Small intestine (tissue), 7 donors: ENCODE measurements around the gene SUGCT. TPM values are rescaled to one million over a fixed set of nuclear protein-coding genes. Genes with fewer than 3 reads are reported as not detected.

Experiments used
- DNase-seq, 2 donors: peaks; one replicate each; pipeline versions ENCODE4 v3.0.0 to v3.0.0-alpha.2; 2013
- FAIRE-seq: peaks from 2 replicates; lab custom pipeline; 2012; peaks lifted over from hg19 to GRCh38; lab: Jason Lieb, UNC
- H3K27ac ChIP-seq, 3 donors: one replicate each; pipeline ENCODE4 v1.5.1; 2013; ENCODE audit warnings: low read length in 2 of 3, mild to moderate bottlenecking in 2 of 3, control low read depth in 1 of 3, inconsistent platforms in 1 of 3, low read depth in 1 of 3, moderate library complexity in 1 of 3
- H3K27me3 ChIP-seq, 3 donors: one replicate each; pipeline ENCODE4 v1.6.1; 2013; ENCODE audit warnings: low read length in 3 of 3, inconsistent platforms in 1 of 3; ENCODE audit not compliant: control insufficient read depth in 3 of 3, insufficient read depth in 3 of 3
- H3K36me3 ChIP-seq, 3 donors: one replicate each; pipeline ENCODE4 v1.6.1; 2013; ENCODE audit warnings: low read length in 3 of 3, inconsistent platforms in 1 of 3, low read depth in 1 of 3, mild to moderate bottlenecking in 1 of 3, moderate library complexity in 1 of 3; ENCODE audit not compliant: control insufficient read depth in 3 of 3, insufficient read depth in 2 of 3
- H3K4me1 ChIP-seq, 3 donors: one replicate each; pipeline ENCODE4 v1.6.1; 2013; ENCODE audit warnings: low read length in 2 of 3, inconsistent platforms in 1 of 3, low read depth in 1 of 3, mild to moderate bottlenecking in 1 of 3, moderate library complexity in 1 of 3; ENCODE audit not compliant: control insufficient read depth in 3 of 3, insufficient read depth in 2 of 3
- H3K4me3 ChIP-seq, 3 donors: one replicate each; pipeline ENCODE4 v1.5.1; 2013; ENCODE audit warnings: low read length in 3 of 3, control low read depth in 1 of 3, inconsistent platforms in 1 of 3, low read depth in 1 of 3, mild to moderate bottlenecking in 1 of 3, moderate library complexity in 1 of 3
- H3K9me3 ChIP-seq, 2 donors: one replicate each; pipeline ENCODE4 v1.6.1; 2013; ENCODE audit warnings: low read depth in 1 of 2, low read length in 1 of 2; ENCODE audit not compliant: control insufficient read depth in 2 of 2, insufficient read depth in 1 of 2
- WGBS, 3 donors: extraction: QIAGEN DNeasy Blood & Tissue Kit; methylation state at CpG; one replicate each; pipeline ENCODE4 v1.1.7; 2013; 5-methylcytosine and 5-hydroxymethylcytosine counted together
- polyA plus RNA-seq, 4 donors: library from polyadenylated mRNA; stranded (reverse) in 3 of 4; unstranded in 1 of 4; fragments of 200-250 nt in 3 of 4; fragments of 120-200 nt in 1 of 4; gene quantifications; one replicate each; pipeline versions ENCODE4 v1.2.1 to v1.2.3, GENCODE V29; 2013
- donor health status: healthy with polysubstance abuse.
- donor health status: control.
- donor health status: control.
- donor health status: Bipolar disorder and iron deficiency.
- donor health status: healthy.

The SUGCT gene
- polyA plus RNA-seq, 4 donors = 0.54 to 26.9 (median 2.5) TPM

GRCh38 chr7:40306025-40306424 lies 171.2 kb downstream of the SUGCT start:
- no peaks in the 10 kb centered on the region for H3K4me1 ChIP-seq
- 77 to 81% (median 80%) methylated on average over 2 of the region's 2 CpGs for WGBS, 3 donors
- no peaks in the 10 kb centered on the region for H3K9me3 ChIP-seq
- DNase-seq = no peak
- H3K36me3 ChIP-seq = no peaks in the 10 kb centered on the region
- H3K27me3 ChIP-seq = no peaks in the 10 kb centered on the region
- no peak for FAIRE-seq
- H3K4me3 ChIP-seq = no peak overlapping the region
- no peak overlapping the region for H3K27ac ChIP-seq

- no peaks in the 10 kb centered on the region for H3K9me3 ChIP-seq
- H3K4me3 ChIP-seq = no peak overlapping the region
- no peak for FAIRE-seq
- H3K27me3 ChIP-seq = no peaks in the 10 kb centered on the region
- H3K4me1 ChIP-seq = no peaks in the 10 kb centered on the region
- DNase-seq = no peak
- no peaks in the 10 kb centered on the region for H3K36me3 ChIP-seq
- H3K27ac ChIP-seq = no peak overlapping the region
Observed at GRCh38 chr7:40306596-40306995, 171.8 kb downstream of the SUGCT start.

- Histone ChIP-seq H3K9me3 (no peaks in the 10 kb centered on the region), H3K4me1 (no peaks in the 10 kb centered on the region), H3K4me3 (no peak overlapping the region), H3K36me3 (no peaks in the 10 kb centered on the region), H3K27ac (no peak overlapping the region), H3K27me3 (no peaks in the 10 kb centered on the region)
- WGBS, 3 donors = 58 to 73% (median 68%) methylated on average over 4 of the region's 4 CpGs
- DNase-seq (no peak), FAIRE-seq (no peak)
Observed at GRCh38 chr7:40310258-40310657, 175.5 kb downstream of the SUGCT start.

GRCh38 chr7:40311307-40311706 lies 176.5 kb downstream of the SUGCT start:
- 57 to 75% (median 73%) methylated on average over 3 of the region's 3 CpGs for WGBS, 3 donors
- DNase-seq (no peak), FAIRE-seq (no peak)
- no peaks in the 10 kb centered on the region for H3K36me3 ChIP-seq
- no peak overlapping the region for H3K4me3 ChIP-seq
- no peak overlapping the region for H3K27ac ChIP-seq
- no peaks in the 10 kb centered on the region for H3K4me1 ChIP-seq
- H3K9me3 ChIP-seq = no peaks in the 10 kb centered on the region
- no peaks in the 10 kb centered on the region for H3K27me3 ChIP-seq

- no peak overlapping the region for H3K4me3 ChIP-seq
- H3K36me3 ChIP-seq = no peaks in the 10 kb centered on the region
- FAIRE-seq (no peak), DNase-seq (no peak)
- 88 to 95% (median 89%) methylated on average over 2 of the region's 2 CpGs for WGBS, 3 donors
- H3K27me3 ChIP-seq = no peaks in the 10 kb centered on the region
- H3K4me1 ChIP-seq = no peaks in the 10 kb centered on the region
- no peak overlapping the region for H3K27ac ChIP-seq
- H3K9me3 ChIP-seq = no peaks in the 10 kb centered on the region
Observed at GRCh38 chr7:40315277-40315676, 180.5 kb downstream of the SUGCT start.

GRCh38 chr7:40316176-40316575 lies 181.4 kb downstream of the SUGCT start:
- H3K36me3 ChIP-seq = no peaks in the 10 kb centered on the region
- DNase-seq = no peak
- WGBS, 3 donors = 63 to 76% (median 66%) methylated on average over 3 of the region's 3 CpGs

GRCh38 chr7:40324914-40325313 lies 190.1 kb downstream of the SUGCT start:
- DNase-seq (no peak), FAIRE-seq (no peak)
- Histone ChIP-seq H3K36me3 (no peaks in the 10 kb centered on the region), H3K4me1 (no peaks in the 10 kb centered on the region), H3K27ac (no peak overlapping the region), H3K27me3 (no peaks in the 10 kb centered on the region), H3K4me3 (no peak overlapping the region), H3K9me3 (no peaks in the 10 kb centered on the region)

More at GRCh38 chr7:40316176-40316575, 181.4 kb downstream of the SUGCT start:
- Histone ChIP-seq H3K4me3 (no peak overlapping the region), H3K9me3 (no peaks in the 10 kb centered on the region), H3K27me3 (no peaks in the 10 kb centered on the region), H3K27ac (no peak overlapping the region), H3K4me1 (no peaks in the 10 kb centered on the region)
- FAIRE-seq = no peak

- Histone ChIP-seq H3K9me3 (no peaks in the 10 kb centered on the region), H3K27me3 (no peaks in the 10 kb centered on the region), H3K4me1 (no peaks in the 10 kb centered on the region), H3K27ac (no peak overlapping the region), H3K36me3 (no peaks in the 10 kb centered on the region), H3K4me3 (no peak overlapping the region)
- 84 to 91% (median 87%) methylated on average over 2 of the region's 2 CpGs for WGBS, 3 donors
- FAIRE-seq (no peak), DNase-seq (no peak)
Observed at GRCh38 chr7:40327113-40327512, 192.3 kb downstream of the SUGCT start.

- FAIRE-seq (no peak), DNase-seq (no peak)
- Histone ChIP-seq H3K36me3 (no peaks in the 10 kb centered on the region), H3K27me3 (no peaks in the 10 kb centered on the region), H3K9me3 (no peaks in the 10 kb centered on the region), H3K4me1 (no peaks in the 10 kb centered on the region), H3K4me3 (no peak overlapping the region), H3K27ac (no peak overlapping the region)
Observed at GRCh38 chr7:40327873-40328272, 193.1 kb downstream of the SUGCT start.
